Measurements from ENCODE around the gene TMA7.

DNA sequence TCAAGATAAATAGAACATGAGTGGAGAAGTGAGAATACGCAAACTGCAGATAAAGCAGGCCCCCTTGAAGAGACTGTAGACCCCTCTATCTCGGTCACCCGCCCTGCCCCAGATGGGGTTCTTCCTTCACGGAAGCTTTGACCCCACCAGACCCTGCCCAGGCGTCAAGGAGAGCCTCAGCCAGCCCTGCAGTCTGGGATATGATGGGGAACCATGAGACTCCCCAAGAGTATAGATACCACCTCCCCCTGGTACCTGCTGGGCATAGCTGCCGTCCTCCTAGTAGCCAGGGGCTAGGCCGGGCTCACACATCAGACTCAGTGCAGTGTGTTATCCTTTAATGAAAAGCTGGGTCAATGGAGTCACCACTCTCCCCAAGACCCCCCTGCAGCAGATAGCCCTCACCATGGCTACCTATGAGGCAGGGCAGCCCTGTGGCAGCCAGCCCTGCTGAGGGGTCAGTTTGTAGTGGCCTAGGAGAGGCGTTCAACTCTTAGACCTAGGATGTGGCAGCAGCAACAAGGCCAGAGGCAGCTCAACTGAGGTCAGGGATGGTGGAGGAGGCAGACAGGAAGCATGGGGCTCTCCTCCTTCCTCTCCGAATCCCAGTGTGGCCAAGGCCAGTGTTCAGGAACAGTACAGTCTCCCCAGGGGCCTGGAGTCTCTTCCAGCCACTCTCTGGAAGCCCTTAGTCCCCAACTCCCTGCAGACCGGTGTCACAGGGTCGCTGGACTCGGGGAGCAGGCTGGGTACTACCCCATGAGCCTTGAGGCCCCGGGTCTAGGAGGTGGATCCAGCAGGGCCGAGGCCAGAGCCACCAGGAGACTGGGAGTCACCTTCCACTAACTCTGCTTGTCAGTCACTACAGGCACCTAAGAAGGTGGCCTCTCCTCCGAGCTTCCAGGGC lies 36.3 kb upstream of the TMA7 start:
- no peak for TF ChIP-seq CTCF (conservative IDR thresholded peaks at IDR 0.05; ENCODE audit: low read length)
- no peak for TF ChIP-seq EZH2phosphoT487 (IDR thresholded peaks at IDR 0.05; ENCODE audit: borderline replicate concordance, low read depth, low read length)
